HepG2 (cell line): ENCODE data around the gene VTN. TPM values are rescaled to one million over a fixed set of nuclear protein-coding genes. Genes with fewer than 3 reads are reported as not detected.

Source experiments
- GATA4 ChIP-seq: sonication (generic); IDR thresholded peaks from 2 replicates; pipeline ENCODE4 v1.6.1; 2016; ENCODE audit warnings: antibody characterized with exemption, low read depth, borderline replicate concordance
- MIXL1 ChIP-seq: IDR thresholded peaks from 2 replicates; pipeline ENCODE4 v1.6.1; 2016
- MYC ChIP-seq: sonication (generic); formaldehyde crosslinking; IDR thresholded peaks from 2 replicates; pipeline ENCODE4 v1.9.0; 2021; ENCODE audit warnings: missing genetic modification reagents, borderline replicate concordance
- NAIF1 ChIP-seq: sonication (generic); formaldehyde crosslinking; IDR thresholded peaks from 2 replicates; pipeline ENCODE4 v1.5.0; 2020; ENCODE audit warnings: mild to moderate bottlenecking, missing genetic modification reagents, borderline replicate concordance
- NONO ChIP-seq, 2 experiments: fragments of 450-650 bp in 1 of 2; sonication (generic) in 1 of 2; formaldehyde crosslinking in 1 of 2; IDR thresholded peaks in 1 of 2; conservative IDR thresholded peaks in 1 of 2; 2 replicates each; pipeline versions ENCODE4 v1.6.1 to v1.8.0; 2017 to 2022; ENCODE audit warnings: mild to moderate bottlenecking in 1 of 2, missing genetic modification reagents in 1 of 2, moderate library complexity in 1 of 2
- PAWR ChIP-seq: sonication (generic); formaldehyde crosslinking; IDR thresholded peaks from 2 replicates; pipeline ENCODE4 v1.4.0; 2020; ENCODE audit warnings: missing genetic modification reagents, mild to moderate bottlenecking, borderline replicate concordance
- PHF21A ChIP-seq: sonication (generic); formaldehyde crosslinking; IDR thresholded peaks from 2 replicates; pipeline ENCODE4 v1.5.0; 2020; ENCODE audit warnings: mild to moderate bottlenecking, missing genetic modification reagents
- SNAI1 ChIP-seq: sonication (generic); formaldehyde crosslinking; IDR thresholded peaks from 2 replicates; pipeline ENCODE4 v1.5.0; 2020; ENCODE audit warnings: mild to moderate bottlenecking, missing genetic modification reagents, borderline replicate concordance
- SP4 ChIP-seq: sonication (generic); formaldehyde crosslinking; IDR thresholded peaks from 2 replicates; pipeline ENCODE4 v1.8.1; 2023; ENCODE audit warnings: mild to moderate bottlenecking, missing genetic modification reagents
- TGIF2 ChIP-seq: IDR thresholded peaks from 2 replicates; pipeline ENCODE4 v1.6.1; 2016; ENCODE audit warnings: control low read depth, missing compliant biosample characterization
- ZNF720 ChIP-seq: sonication (generic); formaldehyde crosslinking; IDR thresholded peaks from 2 replicates; pipeline ENCODE4 v1.4.0; 2020; ENCODE audit warnings: missing genetic modification reagents
- ZSCAN20 ChIP-seq: sonication (generic); formaldehyde crosslinking; IDR thresholded peaks from 2 replicates; pipeline ENCODE4 v1.4.0; 2020; ENCODE audit warnings: missing genetic modification reagents, mild to moderate bottlenecking, borderline replicate concordance
- polyA plus RNA-seq, 8 experiments: library from polyadenylated mRNA; depleted of rRNA in 3 of 8; stranded (reverse) in 7 of 8; unstranded in 1 of 8; fragments of >200 nt; fragmentation: Illumina TruSeq in 4 of 8; extraction: Trizol in 4 of 8; gene quantifications; 2 replicates each; pipeline versions ENCODE4 v1.2.1 to v1.2.3, GENCODE V29; 2011 to 2016; ENCODE audit warnings: low read depth in 4 of 8, missing spikeins in 1 of 8, mixed read lengths in 1 of 8; ENCODE audit not compliant: insufficient read depth in 1 of 8
- total RNA-seq, 5 experiments: library from RNA; depleted of rRNA; stranded (reverse); fragments of >200 nt; fragmentation: Illumina TruSeq; extraction: Trizol; gene quantifications; 2 replicates each; pipeline ENCODE4 v1.2.3, GENCODE V29; 2016; ENCODE audit warnings: low read depth in 1 of 5
- TF ChIP-seq, protein P1 (sequence below): sonication (generic); formaldehyde crosslinking; IDR thresholded peaks from one replicate; pipeline ENCODE4 v1.5.1; 2020; ENCODE audit warnings: mild to moderate bottlenecking, missing genetic modification reagents; ENCODE audit errors: not compliant biosample characterization
- TF ChIP-seq, protein P2 (sequence below): sonication (generic); formaldehyde crosslinking; IDR thresholded peaks from 2 replicates; pipeline ENCODE4 v1.4.0; 2020; ENCODE audit warnings: missing genetic modification reagents, borderline replicate concordance
- TF ChIP-seq, protein P3 (sequence below): sonication (generic); formaldehyde crosslinking; IDR thresholded peaks from 2 replicates; pipeline ENCODE4 v1.8.1; 2022; ENCODE audit warnings: low read depth, mild to moderate bottlenecking, missing genetic modification reagents

Gene VTN
- total and polyA plus RNA-seq, 2 of the 13 experiments (the other 11 are each of a cell fraction or from before 2014, with no cell fraction given) = 108 to 131 TPM

DNA sequence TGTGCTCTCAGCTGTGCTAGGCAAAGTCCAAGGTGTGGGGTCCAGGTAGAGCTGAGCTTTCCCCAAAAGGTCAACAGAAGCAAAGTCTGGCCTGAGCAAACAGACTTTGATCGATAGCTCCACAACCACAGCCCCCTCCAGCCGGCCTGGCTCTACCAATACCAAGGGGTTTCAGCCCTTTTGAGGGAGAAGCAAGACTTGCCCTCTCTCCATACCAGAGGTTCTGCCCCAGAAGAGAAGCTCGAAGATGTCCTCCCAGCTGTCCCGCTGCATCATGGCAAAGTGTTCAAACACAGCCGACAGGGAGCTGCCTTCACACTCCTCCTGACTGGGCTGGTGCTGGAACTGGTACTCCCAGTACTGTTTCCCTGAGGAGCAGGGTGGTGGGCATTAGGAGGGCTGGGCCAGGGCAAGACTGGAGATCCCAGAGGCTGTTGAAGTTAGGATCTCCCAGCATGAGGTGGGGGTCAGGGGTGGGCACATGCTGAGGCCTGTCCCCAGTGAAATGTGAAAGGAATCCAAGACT is 1.7 kb downstream of the VTN start (continued):
- TF ChIP-seq, protein P1, sequence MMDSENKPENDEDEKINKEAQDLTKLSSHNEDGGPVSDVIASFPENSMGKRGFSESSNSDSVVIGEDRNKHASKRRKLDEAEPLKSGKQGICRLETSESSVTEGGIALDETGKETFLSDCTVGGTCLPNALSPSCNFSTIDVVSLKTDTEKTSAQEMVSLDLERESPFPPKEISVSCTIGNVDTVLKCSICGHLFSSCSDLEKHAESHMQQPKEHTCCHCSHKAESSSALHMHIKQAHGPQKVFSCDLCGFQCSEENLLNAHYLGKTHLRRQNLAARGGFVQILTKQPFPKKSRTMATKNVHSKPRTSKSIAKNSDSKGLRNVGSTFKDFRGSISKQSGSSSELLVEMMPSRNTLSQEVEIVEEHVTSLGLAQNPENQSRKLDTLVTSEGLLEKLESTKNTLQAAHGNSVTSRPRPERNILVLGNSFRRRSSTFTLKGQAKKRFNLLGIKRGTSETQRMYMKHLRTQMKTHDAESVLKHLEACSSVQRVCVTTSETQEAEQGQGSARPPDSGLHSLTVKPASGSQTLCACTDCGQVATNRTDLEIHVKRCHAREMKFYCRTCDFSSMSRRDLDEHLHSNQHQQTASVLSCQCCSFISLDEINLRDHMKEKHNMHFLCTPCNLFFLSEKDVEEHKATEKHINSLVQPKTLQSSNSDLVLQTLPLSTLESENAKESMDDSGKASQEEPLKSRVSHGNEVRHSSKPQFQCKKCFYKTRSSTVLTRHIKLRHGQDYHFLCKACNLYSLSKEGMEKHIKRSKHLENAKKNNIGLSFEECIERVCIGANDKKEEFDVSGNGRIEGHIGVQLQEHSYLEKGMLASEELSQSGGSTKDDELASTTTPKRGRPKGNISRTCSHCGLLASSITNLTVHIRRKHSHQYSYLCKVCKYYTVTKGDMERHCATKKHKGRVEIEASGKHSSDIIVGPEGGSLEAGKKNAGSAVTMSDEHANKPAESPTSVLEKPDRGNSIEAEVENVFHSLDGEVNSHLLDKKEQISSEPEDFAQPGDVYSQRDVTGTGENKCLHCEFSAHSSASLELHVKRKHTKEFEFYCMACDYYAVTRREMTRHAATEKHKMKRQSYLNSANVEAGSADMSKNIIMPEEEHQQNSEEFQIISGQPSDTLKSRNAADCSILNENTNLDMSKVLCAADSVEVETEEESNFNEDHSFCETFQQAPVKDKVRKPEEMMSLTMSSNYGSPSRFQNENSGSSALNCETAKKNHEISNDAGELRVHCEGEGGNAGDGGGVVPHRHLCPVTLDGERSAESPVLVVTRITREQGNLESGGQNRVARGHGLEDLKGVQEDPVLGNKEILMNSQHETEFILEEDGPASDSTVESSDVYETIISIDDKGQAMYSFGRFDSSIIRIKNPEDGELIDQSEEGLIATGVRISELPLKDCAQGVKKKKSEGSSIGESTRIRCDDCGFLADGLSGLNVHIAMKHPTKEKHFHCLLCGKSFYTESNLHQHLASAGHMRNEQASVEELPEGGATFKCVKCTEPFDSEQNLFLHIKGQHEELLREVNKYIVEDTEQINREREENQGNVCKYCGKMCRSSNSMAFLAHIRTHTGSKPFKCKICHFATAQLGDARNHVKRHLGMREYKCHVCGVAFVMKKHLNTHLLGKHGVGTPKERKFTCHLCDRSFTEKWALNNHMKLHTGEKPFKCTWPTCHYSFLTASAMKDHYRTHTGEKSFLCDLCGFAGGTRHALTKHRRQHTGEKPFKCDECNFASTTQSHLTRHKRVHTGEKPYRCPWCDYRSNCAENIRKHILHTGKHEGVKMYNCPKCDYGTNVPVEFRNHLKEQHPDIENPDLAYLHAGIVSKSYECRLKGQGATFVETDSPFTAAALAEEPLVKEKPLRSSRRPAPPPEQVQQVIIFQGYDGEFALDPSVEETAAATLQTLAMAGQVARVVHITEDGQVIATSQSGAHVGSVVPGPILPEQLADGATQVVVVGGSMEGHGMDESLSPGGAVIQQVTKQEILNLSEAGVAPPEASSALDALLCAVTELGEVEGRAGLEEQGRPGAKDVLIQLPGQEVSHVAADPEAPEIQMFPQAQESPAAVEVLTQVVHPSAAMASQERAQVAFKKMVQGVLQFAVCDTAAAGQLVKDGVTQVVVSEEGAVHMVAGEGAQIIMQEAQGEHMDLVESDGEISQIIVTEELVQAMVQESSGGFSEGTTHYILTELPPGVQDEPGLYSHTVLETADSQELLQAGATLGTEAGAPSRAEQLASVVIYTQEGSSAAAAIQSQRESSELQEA (CRISPR knock-in tag) = no peak
- TF ChIP-seq NONO (IDR thresholded peaks at IDR 0.05) = no peak
- TF ChIP-seq NONO (CRISPR knock-in tag; conservative IDR thresholded peaks at IDR 0.05) = peak; percentile 91
- no peak for TF ChIP-seq ZNF720 (CRISPR knock-in tag)
- no peak for TF ChIP-seq ZSCAN20 (CRISPR knock-in tag)
- TF ChIP-seq NAIF1 (CRISPR knock-in tag) = no peak
- TF ChIP-seq PAWR = no peak
- TF ChIP-seq MIXL1 = peak; percentile 73
- peak; percentile 61; the same call in 1 of the 2 replicates for TF ChIP-seq MYC
- 0 out of 2 replicates have a peak, but pooled peaks have one; percentile 34 for TF ChIP-seq SNAI1 (CRISPR knock-in tag)
- TF ChIP-seq, protein P2, sequence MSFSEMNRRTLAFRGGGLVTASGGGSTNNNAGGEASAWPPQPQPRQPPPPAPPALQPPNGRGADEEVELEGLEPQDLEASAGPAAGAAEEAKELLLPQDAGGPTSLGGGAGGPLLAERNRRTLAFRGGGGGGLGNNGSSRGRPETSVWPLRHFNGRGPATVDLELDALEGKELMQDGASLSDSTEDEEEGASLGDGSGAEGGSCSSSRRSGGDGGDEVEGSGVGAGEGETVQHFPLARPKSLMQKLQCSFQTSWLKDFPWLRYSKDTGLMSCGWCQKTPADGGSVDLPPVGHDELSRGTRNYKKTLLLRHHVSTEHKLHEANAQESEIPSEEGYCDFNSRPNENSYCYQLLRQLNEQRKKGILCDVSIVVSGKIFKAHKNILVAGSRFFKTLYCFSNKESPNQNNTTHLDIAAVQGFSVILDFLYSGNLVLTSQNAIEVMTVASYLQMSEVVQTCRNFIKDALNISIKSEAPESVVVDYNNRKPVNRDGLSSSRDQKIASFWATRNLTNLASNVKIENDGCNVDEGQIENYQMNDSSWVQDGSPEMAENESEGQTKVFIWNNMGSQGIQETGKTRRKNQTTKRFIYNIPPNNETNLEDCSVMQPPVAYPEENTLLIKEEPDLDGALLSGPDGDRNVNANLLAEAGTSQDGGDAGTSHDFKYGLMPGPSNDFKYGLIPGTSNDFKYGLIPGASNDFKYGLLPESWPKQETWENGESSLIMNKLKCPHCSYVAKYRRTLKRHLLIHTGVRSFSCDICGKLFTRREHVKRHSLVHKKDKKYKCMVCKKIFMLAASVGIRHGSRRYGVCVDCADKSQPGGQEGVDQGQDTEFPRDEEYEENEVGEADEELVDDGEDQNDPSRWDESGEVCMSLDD (CRISPR knock-in tag) = peak; percentile 85; the same call in 1 of the 2 replicates
- peak; percentile 74; the same call in 1 of the 2 replicates for TF ChIP-seq PHF21A (CRISPR knock-in tag)
- peak; percentile 48; the same call in 1 of the 2 replicates for TF ChIP-seq TGIF2
- TF ChIP-seq SP4 (CRISPR knock-in tag) = peak; percentile 84
- peak; percentile 88 for TF ChIP-seq GATA4
- TF ChIP-seq, protein P3, sequence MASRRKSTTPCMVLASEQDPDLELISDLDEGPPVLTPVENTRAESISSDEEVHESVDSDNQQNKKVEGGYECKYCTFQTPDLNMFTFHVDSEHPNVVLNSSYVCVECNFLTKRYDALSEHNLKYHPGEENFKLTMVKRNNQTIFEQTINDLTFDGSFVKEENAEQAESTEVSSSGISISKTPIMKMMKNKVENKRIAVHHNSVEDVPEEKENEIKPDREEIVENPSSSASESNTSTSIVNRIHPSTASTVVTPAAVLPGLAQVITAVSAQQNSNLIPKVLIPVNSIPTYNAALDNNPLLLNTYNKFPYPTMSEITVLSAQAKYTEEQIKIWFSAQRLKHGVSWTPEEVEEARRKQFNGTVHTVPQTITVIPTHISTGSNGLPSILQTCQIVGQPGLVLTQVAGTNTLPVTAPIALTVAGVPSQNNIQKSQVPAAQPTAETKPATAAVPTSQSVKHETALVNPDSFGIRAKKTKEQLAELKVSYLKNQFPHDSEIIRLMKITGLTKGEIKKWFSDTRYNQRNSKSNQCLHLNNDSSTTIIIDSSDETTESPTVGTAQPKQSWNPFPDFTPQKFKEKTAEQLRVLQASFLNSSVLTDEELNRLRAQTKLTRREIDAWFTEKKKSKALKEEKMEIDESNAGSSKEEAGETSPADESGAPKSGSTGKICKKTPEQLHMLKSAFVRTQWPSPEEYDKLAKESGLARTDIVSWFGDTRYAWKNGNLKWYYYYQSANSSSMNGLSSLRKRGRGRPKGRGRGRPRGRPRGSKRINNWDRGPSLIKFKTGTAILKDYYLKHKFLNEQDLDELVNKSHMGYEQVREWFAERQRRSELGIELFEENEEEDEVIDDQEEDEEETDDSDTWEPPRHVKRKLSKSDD = no peak
